H1 (cell line): ENCODE measurements around the gene SERGEF. TPM values are rescaled to one million over a fixed set of nuclear protein-coding genes. Genes with fewer than 3 reads are reported as not detected.

Experiments used
- CTCF ChIA-PET: fragments of 300-600 bp; sonication (Branson Sonifier 250); formaldehyde crosslinking; loops from one replicate; lab custom pipeline; 2021; ENCODE audit not compliant: partially characterized antibody; lab: Charles Lee
- POLR2A ChIA-PET: fragments of 300-600 bp; sonication (Branson Sonifier 250); formaldehyde crosslinking; loops from one replicate; lab custom pipeline; 2021; ENCODE audit warnings: inconsistent platforms; ENCODE audit not compliant: partially characterized antibody; lab: Charles Lee
- DNase-seq, 2 experiments: peaks; one replicate each; pipeline versions ENCODE4 v3.0.0 to v3.0.0-alpha.2; 2010 to 2022; ENCODE audit warnings: low spot score in 2 of 2, low read depth in 1 of 2, mixed read lengths in 1 of 2
- FAIRE-seq: peaks from 2 replicates; lab custom pipeline; 2011; peaks lifted over from hg19 to GRCh38; lab: Jason Lieb, UNC
- H2AFZ ChIP-seq: 2 replicates; pipeline ENCODE4 v1.8.1; 2012; ENCODE audit warnings: low read length, inconsistent platforms
- H2AK5ac ChIP-seq: 2 replicates; pipeline ENCODE4 v1.6.1; 2013; ENCODE audit warnings: low read depth, low read length
- H2BK120ac ChIP-seq: replicated peaks from 2 replicates; pipeline ENCODE3; 2013; ENCODE audit warnings: low read depth, low read length, inconsistent platforms
- H2BK12ac ChIP-seq: 2 replicates; pipeline ENCODE4 v1.6.1; 2013; ENCODE audit warnings: low read depth, low read length
- H2BK15ac ChIP-seq: 2 replicates; pipeline ENCODE4 v1.6.1; 2013; ENCODE audit warnings: low read length
- H2BK20ac ChIP-seq: 2 replicates; pipeline ENCODE4 v1.6.1; 2013; ENCODE audit warnings: low read length
- H2BK5ac ChIP-seq: 2 replicates; pipeline ENCODE4 v1.6.1; 2013; ENCODE audit warnings: low read depth, low read length
- H3K14ac ChIP-seq: 2 replicates; pipeline ENCODE4 v1.6.1; 2013; ENCODE audit warnings: inconsistent platforms; ENCODE audit not compliant: insufficient read length
- H3K18ac ChIP-seq: 2 replicates; pipeline ENCODE4 v1.6.1; 2013; ENCODE audit warnings: low read length; ENCODE audit errors: extremely low read depth
- H3K23ac ChIP-seq: 2 replicates; pipeline ENCODE4 v1.6.1; 2013; ENCODE audit warnings: inconsistent platforms; ENCODE audit not compliant: insufficient read length
- H3K23me2 ChIP-seq: 2 replicates; pipeline ENCODE4 v1.6.1; 2013; ENCODE audit warnings: low read depth, low read length
- H3K27ac ChIP-seq: 2 replicates; pipeline ENCODE4 v1.6.1; 2011; ENCODE audit warnings: low read depth, low read length, inconsistent platforms
- H3K27me3 ChIP-seq, 4 experiments: replicated peaks in 1 of 4; 1 replicate in 1 of 4; 2 replicates in 3 of 4; pipeline versions ENCODE4 v1.6.1 to v1.8.1; 2011 to 2013; ENCODE audit warnings: low read length in 3 of 4, mild to moderate bottlenecking in 3 of 4, inconsistent platforms in 2 of 4, mixed read lengths in 2 of 4, moderate library complexity in 1 of 4; ENCODE audit not compliant: control insufficient read depth in 3 of 4, insufficient read depth in 3 of 4; ENCODE audit errors: extremely low read depth in 1 of 4
- H3K36me3 ChIP-seq, 4 experiments: 2 replicates each; pipeline versions ENCODE4 v1.6.1 to v1.8.1; 2011 to 2013; ENCODE audit warnings: mild to moderate bottlenecking in 4 of 4, low read length in 3 of 4, moderate library complexity in 2 of 4, control low read depth in 1 of 4, inconsistent platforms in 1 of 4; ENCODE audit not compliant: insufficient read depth in 4 of 4, control insufficient read depth in 2 of 4
- H3K4ac ChIP-seq: replicated peaks from 2 replicates; pipeline ENCODE3; 2013; ENCODE audit warnings: low read length, low read depth, mixed read lengths, inconsistent platforms; ENCODE audit not compliant: insufficient read length
- H3K4me1 ChIP-seq, 4 experiments: replicated peaks in 1 of 4; 1 replicate in 1 of 4; 2 replicates in 3 of 4; pipeline versions ENCODE4 v1.6.1 to v1.8.1; 2011 to 2013; ENCODE audit warnings: low read length in 3 of 4, inconsistent platforms in 2 of 4, mixed read lengths in 1 of 4; ENCODE audit not compliant: insufficient read depth in 4 of 4, control insufficient read depth in 3 of 4
- H3K4me2 ChIP-seq, 2 experiments: 2 replicates each; pipeline versions ENCODE4 v1.6.1 to v1.8.1; 2011 to 2013; ENCODE audit warnings: low read depth in 2 of 2, low read length in 2 of 2, control low read depth in 1 of 2, inconsistent platforms in 1 of 2, mild to moderate bottlenecking in 1 of 2; ENCODE audit not compliant: insufficient read depth in 1 of 2
- H3K4me3 ChIP-seq, 4 experiments: fragments of 200-600, 300-600 bp in 1 of 4; sonication (generic), shearing (Covaris generic), sonication (Bioruptor Twin) in 1 of 4; 2 replicates each; pipeline versions ENCODE4 v1.5.1 to v1.8.1; 2011 to 2016; ENCODE audit warnings: low read length in 4 of 4, low read depth in 3 of 4, control low read depth in 2 of 4, inconsistent platforms in 2 of 4, mild to moderate bottlenecking in 2 of 4, mixed read lengths in 1 of 4, moderate library complexity in 1 of 4; ENCODE audit not compliant: insufficient read depth in 2 of 4; ENCODE audit errors: extremely low read depth in 1 of 4
- H3K56ac ChIP-seq: replicated peaks from 2 replicates; pipeline ENCODE3; 2013; ENCODE audit warnings: low read depth, mild to moderate bottlenecking, mixed read lengths, low read length, inconsistent platforms; ENCODE audit not compliant: insufficient read length
- H3K79me1 ChIP-seq: 2 replicates; pipeline ENCODE4 v1.6.1; 2013; ENCODE audit warnings: low read depth, low read length, control low read depth
- H3K79me2 ChIP-seq, 2 experiments: 2 replicates each; pipeline versions ENCODE4 v1.6.1 to v1.8.1; 2012 to 2013; ENCODE audit warnings: low read length in 2 of 2, mild to moderate bottlenecking in 2 of 2, inconsistent platforms in 1 of 2; ENCODE audit not compliant: insufficient read depth in 2 of 2, control insufficient read depth in 1 of 2
- H3K9ac ChIP-seq, 4 experiments: replicated peaks in 1 of 4; 1 replicate in 1 of 4; 2 replicates in 3 of 4; pipeline versions ENCODE4 v1.6.1 to v1.8.1; 2011 to 2013; ENCODE audit warnings: low read depth in 3 of 4, low read length in 3 of 4, control low read depth in 2 of 4, mild to moderate bottlenecking in 2 of 4, moderate library complexity in 2 of 4, inconsistent platforms in 1 of 4; ENCODE audit errors: extremely low read depth in 1 of 4
- H3K9me3 ChIP-seq, 2 experiments: 2 replicates each; pipeline versions ENCODE4 v1.6.1 to v1.8.1; 2012 to 2013; ENCODE audit warnings: mild to moderate bottlenecking in 2 of 2, moderate library complexity in 2 of 2, control low read depth in 1 of 2, inconsistent platforms in 1 of 2, low read depth in 1 of 2, low read length in 1 of 2, mixed read lengths in 1 of 2; ENCODE audit not compliant: insufficient read depth in 2 of 2
- H4K20me1 ChIP-seq, 2 experiments: replicated peaks in 1 of 2; 2 replicates each; pipeline versions ENCODE3 to v1.8.1; 2011 to 2013; ENCODE audit warnings: inconsistent platforms in 2 of 2, low read length in 2 of 2, mild to moderate bottlenecking in 1 of 2; ENCODE audit not compliant: insufficient read depth in 2 of 2, control insufficient read depth in 1 of 2
- H4K5ac ChIP-seq: 2 replicates; pipeline ENCODE4 v1.6.1; 2013; ENCODE audit warnings: low read length, low read depth, mixed read lengths, inconsistent platforms; ENCODE audit not compliant: insufficient read length
- H4K8ac ChIP-seq: 2 replicates; pipeline ENCODE4 v1.8.0; 2013; ENCODE audit warnings: mild to moderate bottlenecking, moderate library complexity, low read length, inconsistent platforms; ENCODE audit not compliant: insufficient read depth; ENCODE audit errors: extremely low read depth
- H4K91ac ChIP-seq: replicated peaks from 2 replicates; pipeline ENCODE3; 2013; ENCODE audit warnings: low read length, mixed read lengths, inconsistent platforms; ENCODE audit not compliant: insufficient read length
- ASH2L ChIP-seq: fragments of 200-600, 300-600 bp; sonication (generic); IDR thresholded peaks from one replicate; pipeline ENCODE4 v1.7.1; 2017; ENCODE audit warnings: low read length
- CEBPB ChIP-seq: IDR thresholded peaks from 2 replicates; pipeline ENCODE4 v1.6.1; 2012; ENCODE audit warnings: low read depth, low read length
- CTBP2 ChIP-seq: IDR thresholded peaks from 2 replicates; pipeline ENCODE4 v1.7.0; 2011; ENCODE audit warnings: borderline replicate concordance, mild to moderate bottlenecking, moderate library complexity, mixed read lengths, low read length; ENCODE audit not compliant: insufficient read depth, insufficient read length
- EZH2 ChIP-seq: fragments of 200-600 bp; sonication (generic); IDR thresholded peaks from 2 replicates; pipeline ENCODE4 v1.7.1; 2012; ENCODE audit warnings: low read depth, mild to moderate bottlenecking, moderate library complexity, low read length, inconsistent platforms; ENCODE audit not compliant: severe bottlenecking
- HDAC2 ChIP-seq, 2 experiments: fragments of 300-600 bp in 1 of 2; sonication (generic) in 1 of 2; IDR thresholded peaks; 2 replicates each; pipeline ENCODE4 v1.6.1; 2011 to 2012; ENCODE audit warnings: low read depth in 2 of 2, low read length in 2 of 2, mild to moderate bottlenecking in 2 of 2, moderate library complexity in 2 of 2, borderline replicate concordance in 1 of 2, inconsistent platforms in 1 of 2
- KDM5A ChIP-seq: fragments of 200-600 bp; IDR thresholded peaks from 2 replicates; pipeline ENCODE4 v1.7.1; 2012; ENCODE audit warnings: mild to moderate bottlenecking, low read length, inconsistent platforms, mixed read lengths
- SIRT6 ChIP-seq: IDR thresholded peaks from one replicate; pipeline ENCODE4 v1.7.1; 2012; ENCODE audit warnings: low read length, inconsistent platforms
- SP4 ChIP-seq: IDR thresholded peaks from 2 replicates; pipeline ENCODE4 v1.6.1; 2012; ENCODE audit warnings: low read length, inconsistent platforms
- YY1 ChIP-seq: IDR thresholded peaks from 2 replicates; pipeline ENCODE4 v1.6.1; 2011; ENCODE audit warnings: low read depth, mild to moderate bottlenecking, low read length
- WGBS, 2 experiments: shearing (Covaris generic) in 1 of 2; methylation state at CpG; one replicate each; pipeline versions ENCODE4 v1.1.6 to v1.1.7; 2013 to 2015; ENCODE audit warnings: low lambda C conversion rate in 2 of 2, mixed read lengths in 2 of 2, inconsistent platforms in 1 of 2, low coverage in 1 of 2, missing lambda C conversion rate in 1 of 2; ENCODE audit not compliant: insufficient replicate concordance in 2 of 2, insufficient coverage in 1 of 2, insufficient read length in 1 of 2; ENCODE audit errors: extremely low coverage in 1 of 2, missing lambda C conversion rate in 1 of 2; 5-methylcytosine and 5-hydroxymethylcytosine counted together
- polyA plus RNA-seq, 7 experiments: library from polyadenylated mRNA; depleted of rRNA in 3 of 7; stranded (reverse) in 5 of 7; unstranded in 2 of 7; fragments of >200 nt in 5 of 7; fragments of 200-250 nt in 2 of 7; gene quantifications; 1 replicate in 5 of 7; 2 replicates in 1 of 7; 4 replicates in 1 of 7; pipeline versions ENCODE4 v1.2.1 to v1.2.3, GENCODE V29; 2011 to 2013; ENCODE audit warnings: missing spikeins in 2 of 7, mixed read lengths in 2 of 7
- total RNA-seq: library from RNA; stranded (reverse); fragmentation: NEBNext Ultra II Directional; extraction: Animal tissue kit (Norgen Biotek cat#: 25700); gene quantifications from 2 replicates; pipeline ENCODE4 v1.2.1, GENCODE V29; 2021
- TF ChIP-seq, protein P1 (sequence below), 3 experiments: IDR thresholded peaks; 1 replicate in 2 of 3; 2 replicates in 1 of 3; pipeline versions ENCODE4 v1.5.1 to v1.6.1; 2011; ENCODE audit warnings: low read length in 3 of 3, mild to moderate bottlenecking in 3 of 3, inconsistent platforms in 2 of 3, low read depth in 1 of 3, moderate library complexity in 1 of 3; ENCODE audit not compliant: insufficient read depth in 1 of 3; ENCODE audit errors: control extremely low read depth in 1 of 3

SERGEF gene
- total and polyA plus RNA-seq, 2 of the 8 experiments (the other 6 are each of a cell fraction or from before 2014, with no cell fraction given): 16.6 to 28.8 TPM

DNA sequence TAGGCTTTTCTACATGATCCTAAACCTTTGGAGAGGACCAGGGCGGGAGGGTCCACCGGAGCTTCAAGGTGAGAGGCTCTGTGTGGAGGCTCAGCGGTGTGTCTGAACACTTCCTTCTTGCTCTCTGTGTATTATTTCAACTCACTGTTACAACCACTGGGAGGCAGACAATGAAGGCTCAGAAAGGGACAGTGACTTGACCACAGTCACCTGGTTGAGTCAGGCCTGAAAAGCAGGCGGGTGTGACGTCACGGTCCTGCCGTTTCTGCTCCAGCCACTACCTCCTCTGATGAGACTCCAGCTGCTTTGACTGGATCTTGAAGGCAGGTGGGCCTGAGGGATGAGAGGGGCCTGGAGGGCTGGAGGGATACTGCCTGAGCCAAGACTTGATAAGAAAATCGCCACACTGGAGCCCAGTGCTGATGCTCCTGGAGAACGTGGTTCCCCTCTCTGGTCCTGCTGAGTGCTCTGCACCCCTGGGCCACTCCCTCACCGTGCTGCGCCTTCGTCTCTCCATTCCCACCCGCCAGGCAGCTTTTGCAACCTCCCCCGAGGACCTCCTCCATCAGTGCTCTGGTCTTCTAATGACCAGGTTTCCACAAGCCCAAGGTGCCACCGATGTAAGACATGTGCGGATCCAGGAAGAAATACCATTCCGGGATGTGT, 250.4 kb downstream of the SERGEF start:
- ChIA-PET CTCF (interaction anchor here (1.0 to 6.7 kb wide), 20 partner anchors 8 to 217 kb away, joined by 3 to 82 read pairs (median 10); partner anchors contain the start of gene KCNC1), POLR2A (no interaction called here)
- no peak overlapping the region for H3K14ac ChIP-seq
- H3K4ac ChIP-seq: no peak overlapping the region
- H3K79me1 ChIP-seq: no peaks in the 10 kb centered on the region
- no peaks in the 10 kb centered on the region for H3K36me3 ChIP-seq
- no peak overlapping the region for H3K4me3 ChIP-seq
- peaks cover 0 to 2% of the 10 kb centered on the region in 2 experiments for H4K20me1 ChIP-seq
- no peaks in the 10 kb centered on the region for H3K27me3 ChIP-seq
- H4K91ac ChIP-seq: no peak overlapping the region
- peaks cover 0 to 7% (median 1%) of the 10 kb centered on the region in 4 experiments; a peak in 3 of 7 replicates for H3K4me1 ChIP-seq
- no peak overlapping the region for H3K27ac ChIP-seq
- no peaks in the 10 kb centered on the region for H3K9me3 ChIP-seq
- DNase-seq: no peak
- no peaks in the 10 kb centered on the region for H3K79me2 ChIP-seq
- 85% methylated on average over 17 of the region's 17 CpGs; no CpG with 5 or more reads in 1 of the 2 experiments for WGBS, 2 experiments
- H2AFZ ChIP-seq: no peak overlapping the region
- no peak overlapping the region for H3K18ac ChIP-seq
- no peak overlapping the region for H2BK12ac ChIP-seq
- no peak overlapping the region for H2BK15ac ChIP-seq
- no peak overlapping the region for H3K9ac ChIP-seq
- H4K8ac ChIP-seq: no peak overlapping the region
- H3K23me2 ChIP-seq: peaks cover 9% of the 10 kb centered on the region; the same call in 1 of the 2 replicates
- no peak for FAIRE-seq
- H4K5ac ChIP-seq: no peak overlapping the region
- no peak overlapping the region for H3K23ac ChIP-seq
- no peak overlapping the region for H2BK5ac ChIP-seq
- no peak overlapping the region for H2BK20ac ChIP-seq
- H2AK5ac ChIP-seq: no peak overlapping the region
- no peak overlapping the region for H2BK120ac ChIP-seq
- H3K56ac ChIP-seq: no peak overlapping the region
- no peak overlapping the region for H3K4me2 ChIP-seq
- TF ChIP-seq SP4: no peak
- TF ChIP-seq SIRT6: no peak
- no peak for TF ChIP-seq CEBPB
- no peak for TF ChIP-seq ASH2L
- TF ChIP-seq, protein P1, sequence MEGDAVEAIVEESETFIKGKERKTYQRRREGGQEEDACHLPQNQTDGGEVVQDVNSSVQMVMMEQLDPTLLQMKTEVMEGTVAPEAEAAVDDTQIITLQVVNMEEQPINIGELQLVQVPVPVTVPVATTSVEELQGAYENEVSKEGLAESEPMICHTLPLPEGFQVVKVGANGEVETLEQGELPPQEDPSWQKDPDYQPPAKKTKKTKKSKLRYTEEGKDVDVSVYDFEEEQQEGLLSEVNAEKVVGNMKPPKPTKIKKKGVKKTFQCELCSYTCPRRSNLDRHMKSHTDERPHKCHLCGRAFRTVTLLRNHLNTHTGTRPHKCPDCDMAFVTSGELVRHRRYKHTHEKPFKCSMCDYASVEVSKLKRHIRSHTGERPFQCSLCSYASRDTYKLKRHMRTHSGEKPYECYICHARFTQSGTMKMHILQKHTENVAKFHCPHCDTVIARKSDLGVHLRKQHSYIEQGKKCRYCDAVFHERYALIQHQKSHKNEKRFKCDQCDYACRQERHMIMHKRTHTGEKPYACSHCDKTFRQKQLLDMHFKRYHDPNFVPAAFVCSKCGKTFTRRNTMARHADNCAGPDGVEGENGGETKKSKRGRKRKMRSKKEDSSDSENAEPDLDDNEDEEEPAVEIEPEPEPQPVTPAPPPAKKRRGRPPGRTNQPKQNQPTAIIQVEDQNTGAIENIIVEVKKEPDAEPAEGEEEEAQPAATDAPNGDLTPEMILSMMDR (IDR thresholded peaks at IDR 0.05; ENCODE audit: control extremely low read depth in 1 of 3, insufficient read depth in 1 of 3, low read depth in 1 of 3, low read length in 3 of 3): no peak
- no peak for TF ChIP-seq EZH2
- TF ChIP-seq YY1: no peak
- TF ChIP-seq CTBP2: no peak
- TF ChIP-seq KDM5A: no peak
- no peak for TF ChIP-seq HDAC2 (IDR thresholded peaks at IDR 0.05; ENCODE audit: borderline replicate concordance in 1 of 2, low read depth in 2 of 2, low read length in 2 of 2)
